Neural progenitor cell (in vitro differentiated cells): ENCODE data around the gene ULK3.

ENCODE experiments used
- CTCF ChIP-seq: fragments of 200-600 bp; sonication (generic); IDR thresholded peaks from 2 replicates; pipeline ENCODE4 v1.5.1; 2017; ENCODE audit warnings: antibody characterized with exemption, mild to moderate bottlenecking
- EZH2phosphoT487 ChIP-seq: fragments of 200-600 bp; sonication (generic); IDR thresholded peaks from 2 replicates; pipeline ENCODE4 v1.6.1; 2017; ENCODE audit warnings: antibody characterized with exemption

GRCh38 chr15:74790080-74790916, 52.7 kb downstream of the ULK3 start:
- no peak for TF ChIP-seq EZH2phosphoT487
- no peak for TF ChIP-seq CTCF
